SH-SY5Y (cell line): ENCODE results near the gene RGS3.

Experiments used
- GATA2 ChIP-seq: IDR thresholded peaks from 2 replicates; pipeline ENCODE4 v1.6.1; 2011; ENCODE audit warnings: mild to moderate bottlenecking, low read depth, low read length
- GATA3 ChIP-seq: IDR thresholded peaks from 2 replicates; pipeline ENCODE4 v1.6.1; 2011; ENCODE audit warnings: low read depth, mild to moderate bottlenecking, low read length, moderate library complexity

Gene RGS3

GRCh38 chr9:113588242-113588810 is 124.8 kb downstream of the RGS3 start:
- no peak for TF ChIP-seq GATA3
- no peak for TF ChIP-seq GATA2

GRCh38 chr9:113588936-113589335 is 125.4 kb downstream of the RGS3 start:
- no peak for TF ChIP-seq GATA3

GRCh38 chr9:113589407-113589806 is 125.9 kb downstream of the RGS3 start:
- no peak for TF ChIP-seq GATA2

GRCh38 chr9:113589890-113590289 is 126.4 kb downstream of the RGS3 start:
- TF ChIP-seq GATA2, result no peak
- TF ChIP-seq GATA3, result no peak

GRCh38 chr9:113590389-113590788 is 126.9 kb downstream of the RGS3 start:
- TF ChIP-seq GATA3 (no peak), GATA2 (no peak)

GRCh38 chr9:113590991-113591898 is 127.7 kb downstream of the RGS3 start:
- TF ChIP-seq GATA3 (no peak), GATA2 (no peak)

GRCh38 chr9:113591899-113592625 is 128.5 kb downstream of the RGS3 start:
- TF ChIP-seq GATA3, result no peak
- TF ChIP-seq GATA2, result no peak

- no peak for TF ChIP-seq GATA3
- no peak for TF ChIP-seq GATA2
Observed at GRCh38 chr9:113592876-113593575, 129.5 kb downstream of the RGS3 start.

DNA sequence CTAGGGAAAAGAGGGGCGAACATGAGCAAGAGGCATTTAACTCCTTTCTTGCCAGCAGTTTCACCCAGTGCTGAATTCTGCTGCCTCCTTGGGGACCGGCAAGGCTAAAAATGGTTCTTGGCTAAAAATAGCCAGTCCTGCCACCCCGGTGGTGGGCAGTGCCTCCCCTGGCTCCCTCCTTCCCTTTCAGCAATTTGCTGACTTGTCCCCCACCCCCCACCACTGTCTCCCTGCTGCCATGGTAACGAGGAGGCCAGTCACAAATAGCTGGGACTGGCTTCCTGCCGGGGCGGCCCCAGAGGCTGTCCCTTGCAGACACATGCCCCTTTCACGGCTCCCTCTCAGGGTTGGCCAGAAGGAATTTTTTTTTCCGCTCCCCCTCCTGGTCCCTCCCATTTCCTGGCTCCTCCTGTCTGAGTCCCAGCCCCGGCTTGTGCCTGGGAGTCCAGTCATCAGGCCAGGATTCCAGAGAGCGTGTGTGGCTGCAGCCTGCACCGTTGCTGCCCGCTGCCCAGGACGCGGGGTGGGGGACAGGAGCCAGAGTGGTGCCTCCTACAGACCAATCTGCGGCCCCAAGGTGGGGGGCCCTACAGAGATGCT is 130.3 kb downstream of the RGS3 start:
- no peak for TF ChIP-seq GATA3
- no peak for TF ChIP-seq GATA2

DNA sequence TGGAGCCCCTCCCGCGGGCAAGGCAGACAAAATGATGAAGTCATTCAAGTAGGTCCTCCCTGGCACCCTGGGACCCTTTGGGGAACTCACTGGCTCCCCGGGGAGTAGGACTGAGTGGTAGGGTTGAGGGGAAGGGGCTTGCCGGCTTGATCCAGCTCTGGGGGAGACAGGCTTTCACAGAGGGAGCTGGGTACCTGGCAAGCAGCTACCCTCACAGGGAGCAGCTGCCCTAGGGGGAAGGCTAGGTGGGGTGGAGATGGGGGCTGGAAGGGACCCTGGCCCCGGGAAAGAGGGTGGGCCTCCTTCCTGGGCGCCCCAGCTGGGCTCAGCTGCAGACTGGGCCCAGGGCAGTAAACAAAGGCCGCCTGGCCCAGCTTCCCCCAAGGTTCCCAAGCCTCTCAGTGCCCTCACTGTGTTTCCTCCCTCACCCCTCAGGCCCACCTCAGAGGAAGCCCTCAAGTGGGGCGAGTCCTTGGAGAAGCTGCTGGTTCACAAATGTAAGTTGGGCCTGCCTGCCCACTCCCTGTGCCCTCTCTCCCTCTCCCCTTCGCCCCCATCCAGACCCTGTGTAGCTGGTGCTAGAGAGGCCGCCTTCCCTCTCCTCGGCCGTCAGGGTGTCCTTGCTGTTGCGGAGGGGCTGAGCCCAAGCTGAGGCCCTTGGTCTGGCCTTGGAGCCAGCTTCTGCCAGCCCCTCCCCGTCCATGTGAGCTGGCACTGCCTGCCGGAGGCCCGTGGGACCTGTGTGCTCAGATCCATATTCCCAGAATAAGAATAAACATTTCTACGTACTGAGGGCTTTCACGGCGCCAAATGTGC is 131.2 kb downstream of the RGS3 start:
- no peak for TF ChIP-seq GATA2

DNA sequence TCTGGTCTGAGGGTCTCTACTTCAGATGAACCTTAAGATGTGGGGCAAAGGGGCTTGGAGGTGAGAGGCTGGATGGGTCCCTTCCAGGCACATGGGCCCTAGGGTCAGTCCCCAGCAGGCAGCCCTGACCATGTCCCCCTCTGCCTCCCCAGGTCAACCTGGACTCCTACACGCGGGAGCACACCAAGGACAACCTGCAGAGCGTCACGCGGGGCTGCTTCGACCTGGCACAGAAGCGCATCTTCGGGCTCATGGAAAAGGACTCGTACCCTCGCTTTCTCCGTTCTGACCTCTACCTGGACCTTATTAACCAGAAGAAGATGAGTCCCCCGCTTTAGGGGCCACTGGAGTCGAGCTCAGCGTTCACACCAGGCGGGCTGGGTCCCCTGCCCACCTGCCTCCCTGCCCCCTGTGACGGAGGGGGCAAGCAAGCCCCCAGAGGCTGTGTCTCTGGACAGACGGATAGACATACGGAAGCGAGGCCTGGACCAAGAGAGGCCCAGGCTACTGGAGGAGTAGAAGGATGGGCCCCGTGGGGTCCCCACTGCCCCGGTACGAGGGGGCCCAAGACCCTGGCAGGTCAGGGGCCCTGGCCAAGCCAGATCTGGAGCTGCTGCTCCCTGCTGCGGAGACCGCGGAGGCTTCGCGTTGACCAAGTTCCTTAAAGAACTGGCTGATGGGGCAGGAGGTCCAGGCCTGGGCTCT is 133.2 kb downstream of the RGS3 start:
- TF ChIP-seq GATA3 (no peak), GATA2 (no peak)

GRCh38 chr9:113597390-113598241 is 134.1 kb downstream of the RGS3 start:
- no peak for TF ChIP-seq GATA2
- no peak for TF ChIP-seq GATA3
